Measurements from ENCODE around the gene ADAT1. TPM values are rescaled to one million over a fixed set of nuclear protein-coding genes. Genes with fewer than 3 reads are reported as not detected.

Gene ADAT1
- total RNA-seq, 2 donors from 2014 or later, result 20.4 to 23.7 TPM

DNA sequence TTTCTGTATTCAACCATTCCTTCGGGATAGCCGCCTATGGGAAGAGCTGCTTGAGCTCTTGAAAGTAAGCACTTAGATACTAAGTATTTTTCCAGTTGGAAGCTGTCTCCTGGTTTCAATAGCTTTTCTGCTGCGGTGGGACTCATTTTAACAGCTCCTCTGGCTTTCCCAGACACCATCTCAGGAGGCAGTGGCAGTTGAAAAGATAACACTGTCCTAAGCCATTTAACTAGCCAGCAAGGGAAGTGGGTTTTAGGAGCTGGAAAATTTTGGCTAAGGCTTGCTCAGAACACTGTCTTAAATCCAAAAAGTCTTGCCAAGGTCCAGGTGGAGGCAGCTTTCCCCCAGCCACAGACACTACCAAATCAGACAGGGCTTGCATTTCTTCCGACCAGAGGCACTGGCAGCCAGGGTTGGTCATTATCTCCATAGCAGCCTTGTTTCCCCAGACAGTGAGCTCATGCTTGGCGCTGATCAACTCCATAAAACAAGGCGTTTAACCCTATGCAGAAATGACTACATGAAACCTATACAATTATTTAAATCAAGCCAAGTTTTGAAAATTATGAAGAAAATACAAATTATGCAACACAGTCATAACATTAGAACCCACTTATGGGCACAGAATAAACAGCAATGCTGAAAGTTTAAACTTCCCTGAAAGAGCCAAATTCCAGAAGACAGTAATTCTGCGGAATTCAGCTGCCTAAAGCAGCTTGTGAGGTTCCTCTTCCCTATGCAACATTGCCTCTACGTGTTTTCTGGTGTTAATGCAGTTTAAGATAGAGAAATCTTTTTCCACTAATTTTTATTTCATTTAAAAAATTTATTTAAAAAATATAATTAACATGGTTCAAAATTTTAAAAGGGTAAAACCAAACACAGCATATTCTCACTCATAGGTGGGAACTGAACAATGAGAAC, 31.9 kb downstream of the ADAT1 start:
- Histone ChIP-seq H3K9me3 (no peaks in the 10 kb centered on the region), H3K4me1 (peaks cover 3 to 41% of the 10 kb centered on the region in 2 donors), H3K4me3 (no peak overlapping the region), H3K27ac (peak overlapping the region; percentile 81 to 83), H3K27me3 (no peaks in the 10 kb centered on the region), H3K36me3 (no peaks in the 10 kb centered on the region)
- TF ChIP-seq, protein P1, sequence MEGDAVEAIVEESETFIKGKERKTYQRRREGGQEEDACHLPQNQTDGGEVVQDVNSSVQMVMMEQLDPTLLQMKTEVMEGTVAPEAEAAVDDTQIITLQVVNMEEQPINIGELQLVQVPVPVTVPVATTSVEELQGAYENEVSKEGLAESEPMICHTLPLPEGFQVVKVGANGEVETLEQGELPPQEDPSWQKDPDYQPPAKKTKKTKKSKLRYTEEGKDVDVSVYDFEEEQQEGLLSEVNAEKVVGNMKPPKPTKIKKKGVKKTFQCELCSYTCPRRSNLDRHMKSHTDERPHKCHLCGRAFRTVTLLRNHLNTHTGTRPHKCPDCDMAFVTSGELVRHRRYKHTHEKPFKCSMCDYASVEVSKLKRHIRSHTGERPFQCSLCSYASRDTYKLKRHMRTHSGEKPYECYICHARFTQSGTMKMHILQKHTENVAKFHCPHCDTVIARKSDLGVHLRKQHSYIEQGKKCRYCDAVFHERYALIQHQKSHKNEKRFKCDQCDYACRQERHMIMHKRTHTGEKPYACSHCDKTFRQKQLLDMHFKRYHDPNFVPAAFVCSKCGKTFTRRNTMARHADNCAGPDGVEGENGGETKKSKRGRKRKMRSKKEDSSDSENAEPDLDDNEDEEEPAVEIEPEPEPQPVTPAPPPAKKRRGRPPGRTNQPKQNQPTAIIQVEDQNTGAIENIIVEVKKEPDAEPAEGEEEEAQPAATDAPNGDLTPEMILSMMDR (IDR thresholded peaks at IDR 0.05), result peak in 1 of 2 donors; percentile 35
- DNase-seq (ENCODE audit: low spot score), result peak; percentile 86

DNA sequence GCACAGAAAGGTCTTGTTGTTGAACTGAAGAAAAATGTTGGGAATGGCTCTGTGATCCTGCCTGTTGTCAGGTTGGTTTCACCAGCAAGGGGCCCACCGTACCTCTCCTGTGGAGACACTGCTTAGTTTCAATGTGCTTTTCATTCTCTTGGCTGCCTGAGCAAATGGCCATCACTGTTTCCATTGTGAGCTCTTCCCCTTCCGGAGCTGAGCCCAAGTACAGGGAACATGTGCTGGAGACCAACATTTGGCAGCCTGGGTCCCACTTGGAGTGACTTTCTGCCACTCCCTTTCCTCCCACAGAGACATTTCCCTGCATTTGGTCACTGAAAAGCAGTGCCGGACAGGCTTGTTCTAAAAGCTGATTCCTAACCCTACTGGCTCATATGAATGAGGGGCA, 33.8 kb downstream of the ADAT1 start:
- Histone ChIP-seq H3K27ac (peak overlapping the region; percentile 81 to 83), H3K36me3 (no peaks in the 10 kb centered on the region), H3K4me1 (peaks cover 3 to 41% of the 10 kb centered on the region in 2 donors), H3K9me3 (no peaks in the 10 kb centered on the region), H3K27me3 (no peaks in the 10 kb centered on the region), H3K4me3 (no peak overlapping the region)
- DNase-seq (ENCODE audit: low spot score), result peak; percentile 85
- TF ChIP-seq, protein P1 (IDR thresholded peaks at IDR 0.05), result no peak

DNA sequence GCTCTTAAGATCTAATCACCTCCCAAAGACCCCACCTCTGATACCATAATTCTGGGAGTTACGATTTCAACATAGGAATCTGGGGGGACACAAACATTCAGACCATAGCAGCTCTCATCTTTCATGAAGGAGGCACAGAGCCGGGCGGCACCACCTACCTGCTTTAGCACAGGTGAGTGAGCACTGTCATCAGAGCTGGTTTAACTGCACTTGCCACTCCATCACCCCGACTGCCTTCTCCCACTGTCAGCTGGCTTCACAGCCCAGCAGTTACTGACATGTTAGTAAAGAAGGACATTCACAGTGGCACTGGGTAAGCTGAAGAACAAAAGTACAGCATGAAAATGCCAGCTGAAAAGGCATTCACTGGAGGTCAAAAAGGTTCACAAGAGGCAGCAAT, 34.4 kb downstream of the ADAT1 start:
- peaks cover 3 to 41% of the 10 kb centered on the region in 2 donors for H3K4me1 ChIP-seq
- TF ChIP-seq, protein P1 (IDR thresholded peaks at IDR 0.05), result no peak
- H3K4me3 ChIP-seq, result no peak overlapping the region
- no peaks in the 10 kb centered on the region for H3K27me3 ChIP-seq
- DNase-seq (ENCODE audit: low spot score), result no peak
- H3K36me3 ChIP-seq, result no peaks in the 10 kb centered on the region
- peak overlapping the region; percentile 81 to 83 for H3K27ac ChIP-seq
- H3K9me3 ChIP-seq, result no peaks in the 10 kb centered on the region

DNA sequence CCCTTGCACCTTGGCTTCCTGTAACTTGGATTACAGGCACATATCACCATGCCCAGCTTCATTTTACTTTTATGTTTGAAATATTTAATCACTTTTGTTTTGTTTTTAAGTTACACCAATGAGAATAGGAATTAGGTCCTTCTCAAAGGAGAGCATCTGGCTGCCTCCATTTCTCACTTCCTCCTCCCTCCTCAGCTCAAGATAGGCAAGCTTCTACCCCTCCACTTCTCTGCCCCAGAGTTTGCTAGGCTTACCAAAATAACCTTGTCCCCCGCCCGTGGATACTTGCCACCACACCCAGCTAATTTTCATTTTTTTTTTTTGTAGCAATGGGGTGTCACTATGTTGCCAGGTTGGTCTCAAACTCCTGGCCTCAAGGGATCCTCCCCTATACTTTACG, 39.0 kb downstream of the ADAT1 start:
- Histone ChIP-seq H3K4me1 (peaks cover 0 to 6% of the 10 kb centered on the region in 2 donors), H3K36me3 (peaks cover 8% of the 10 kb centered on the region), H3K9me3 (no peaks in the 10 kb centered on the region), H3K27ac (no peak overlapping the region), H3K4me3 (no peak overlapping the region), H3K27me3 (no peaks in the 10 kb centered on the region)
- TF ChIP-seq, protein P1 (IDR thresholded peaks at IDR 0.05), result no peak
- no peak for DNase-seq (ENCODE audit: low spot score)

DNA sequence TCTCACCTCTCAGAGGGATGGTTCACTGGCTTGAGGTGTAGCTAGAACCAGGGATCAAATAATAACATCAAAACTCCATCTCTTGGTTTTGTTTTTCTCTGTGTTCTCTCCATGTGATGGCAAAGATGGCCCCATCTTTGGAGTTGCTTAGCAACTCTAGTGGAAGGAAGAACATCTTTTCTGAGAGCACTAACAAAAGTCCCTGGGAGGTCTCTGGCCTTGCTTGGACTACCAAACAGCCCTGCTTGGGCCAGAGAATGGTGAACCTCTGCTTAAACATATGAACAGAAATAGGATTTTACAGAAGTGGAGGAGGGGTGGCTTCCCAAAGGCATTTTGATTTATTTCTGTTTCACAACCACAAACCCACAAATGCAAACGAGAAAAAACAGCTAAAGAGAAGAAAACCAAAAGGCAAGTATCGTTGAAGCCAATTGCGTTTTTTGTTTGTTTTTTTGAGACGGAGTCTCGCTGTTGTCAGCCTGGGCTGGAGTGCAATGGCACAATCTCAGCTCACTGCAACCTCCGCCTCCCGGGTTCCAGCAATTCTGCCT, 43.7 kb downstream of the ADAT1 start:
- no peak overlapping the region for H3K4me3 ChIP-seq
- H3K4me1 ChIP-seq, result peaks cover 0 to 7% of the 10 kb centered on the region in 2 donors
- no peaks in the 10 kb centered on the region for H3K9me3 ChIP-seq
- TF ChIP-seq, protein P1 (IDR thresholded peaks at IDR 0.05), result no peak
- peaks cover 47% of the 10 kb centered on the region for H3K36me3 ChIP-seq
- no peak for DNase-seq (ENCODE audit: low spot score)
- H3K27ac ChIP-seq, result no peak overlapping the region
- H3K27me3 ChIP-seq, result no peaks in the 10 kb centered on the region

Measured in right atrium auricular region (tissue), 2 donors.